Cerebellar cortex (tissue), 1 donor: ENCODE results near the gene RUNX2.
"Not testable (repeated sequence)": the region's sequence is repeated elsewhere in the genome, so short reads cannot be mapped to it uniquely, and the experiment has no call there.

ENCODE experiments used
- DNase-seq: peaks from one replicate; pipeline ENCODE4 v3.0.0-alpha.2; 2015; ENCODE audit warnings: low spot score

Gene RUNX2

DNA sequence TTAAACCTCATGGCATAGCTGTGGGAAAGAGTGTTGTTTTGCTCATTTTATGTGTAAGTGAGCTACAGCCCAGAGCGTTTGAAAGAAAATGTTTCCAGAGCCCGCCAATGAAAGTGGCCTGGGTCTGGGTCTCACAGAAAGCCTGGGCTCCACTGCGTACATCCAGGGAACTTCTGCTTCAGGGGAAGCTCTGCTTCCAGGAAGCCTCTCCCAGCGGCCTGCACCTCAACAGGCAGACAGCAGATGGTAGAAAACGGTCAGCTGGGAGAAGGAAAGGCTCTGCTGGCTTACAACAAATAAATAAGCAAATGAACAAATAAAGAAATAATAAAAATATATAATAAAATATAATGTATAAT lies 320.1 kb downstream of the RUNX2 start:
- no peak for DNase-seq

DNA sequence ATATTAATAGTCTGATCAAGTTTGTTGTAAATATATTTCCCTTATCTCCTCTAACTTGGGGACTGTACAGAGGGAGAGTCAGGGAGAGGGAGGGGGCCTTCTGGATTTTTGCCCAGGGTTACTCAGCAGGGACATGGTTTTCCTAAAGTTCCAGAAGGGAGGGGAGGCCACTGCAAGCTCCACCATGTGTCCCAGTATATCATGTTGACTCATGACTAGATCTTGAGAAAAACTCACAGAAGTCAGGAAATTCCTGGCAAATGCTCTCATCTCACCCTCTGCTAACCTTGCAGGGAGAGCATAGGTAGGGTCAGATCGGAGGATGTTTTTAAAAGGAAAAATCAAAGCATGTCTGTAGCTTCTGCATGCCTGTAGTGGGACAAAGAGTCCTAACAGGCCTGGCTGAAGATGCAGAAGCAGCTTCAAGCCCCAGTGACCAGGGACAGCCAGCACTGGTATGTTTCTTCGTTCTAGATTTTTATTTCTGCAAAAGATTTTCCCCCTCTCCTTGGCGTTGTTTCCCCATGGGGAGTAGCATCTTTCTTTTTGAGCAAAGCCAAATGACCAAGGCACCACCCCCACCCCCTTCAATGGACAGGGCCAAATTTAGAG lies 322.5 kb downstream of the RUNX2 start:
- no peak for DNase-seq

DNA sequence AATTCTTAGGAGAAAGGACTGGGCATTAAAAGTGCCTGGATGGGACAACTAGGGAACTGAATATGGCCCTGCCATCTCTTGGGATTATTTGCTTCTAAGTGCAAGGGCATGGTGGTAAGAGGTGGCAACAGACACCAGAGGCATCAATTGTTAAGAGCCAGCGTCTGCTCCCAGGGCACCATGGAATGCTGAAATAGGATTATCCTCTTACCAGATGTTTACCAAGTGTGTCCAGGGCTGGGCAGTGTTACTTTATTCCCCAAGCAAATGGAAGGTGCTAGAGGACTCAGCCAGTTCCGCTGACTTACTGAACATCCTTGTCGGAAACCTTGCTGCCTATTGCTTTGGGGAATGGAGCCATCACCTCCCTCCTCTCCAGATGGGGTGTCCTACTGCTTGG lies 323.2 kb downstream of the RUNX2 start:
- DNase-seq = no peak

DNA sequence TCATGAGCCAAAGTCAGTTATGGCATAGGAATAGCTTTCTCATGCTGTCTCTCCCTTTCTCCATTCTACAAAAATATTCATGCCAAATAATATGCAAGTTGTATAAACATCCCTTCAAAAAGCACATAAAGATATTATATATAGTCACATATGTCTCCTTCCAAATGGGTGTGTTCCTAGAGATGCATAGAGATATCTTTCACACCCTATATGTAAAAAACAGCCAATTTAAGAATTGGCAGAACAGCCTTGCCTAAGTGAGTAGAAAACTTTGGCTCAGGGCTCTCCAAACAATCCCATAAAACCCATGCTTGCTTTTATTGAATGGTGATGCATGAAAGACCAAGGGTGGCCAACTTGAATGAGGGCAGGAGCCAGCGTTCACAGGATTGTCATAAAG lies 324.3 kb downstream of the RUNX2 start:
- no peak for DNase-seq

DNA sequence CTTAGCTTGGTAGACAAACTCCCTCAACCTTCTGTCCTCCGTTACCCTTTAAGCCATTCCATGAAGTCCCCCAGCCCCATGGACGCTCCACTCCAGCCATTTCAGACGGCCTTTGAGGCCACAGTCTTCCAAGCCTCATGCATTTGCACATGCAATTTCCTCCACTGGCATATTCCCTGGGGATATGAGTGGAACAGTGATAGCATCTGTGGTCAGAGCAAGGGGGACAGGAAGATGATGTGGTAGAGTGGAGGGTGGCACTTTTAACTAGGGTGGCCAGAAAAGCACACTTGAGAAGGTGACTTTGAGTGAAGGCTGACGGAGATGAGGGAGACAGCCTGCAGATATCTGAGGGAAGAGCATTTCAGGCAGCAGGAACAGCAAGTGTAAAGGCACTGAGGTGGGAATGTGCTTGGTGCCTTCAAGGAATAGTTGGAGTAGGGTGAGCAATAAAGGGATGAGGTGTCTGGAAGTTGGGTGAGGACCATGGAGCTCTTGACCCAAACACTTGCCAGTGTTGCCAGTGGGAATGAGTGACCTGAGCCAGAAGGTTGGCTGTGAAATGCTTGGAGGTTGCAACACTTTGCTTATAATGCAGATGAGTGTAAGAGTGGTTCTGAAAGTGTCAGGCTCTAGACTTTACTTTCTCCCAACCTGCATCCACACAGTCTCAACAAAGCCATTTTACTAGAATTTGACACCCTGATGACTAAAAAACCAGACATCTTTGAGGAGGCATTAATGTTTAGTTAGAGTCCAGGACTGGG lies 325.2 kb downstream of the RUNX2 start:
- no peak for DNase-seq

DNA sequence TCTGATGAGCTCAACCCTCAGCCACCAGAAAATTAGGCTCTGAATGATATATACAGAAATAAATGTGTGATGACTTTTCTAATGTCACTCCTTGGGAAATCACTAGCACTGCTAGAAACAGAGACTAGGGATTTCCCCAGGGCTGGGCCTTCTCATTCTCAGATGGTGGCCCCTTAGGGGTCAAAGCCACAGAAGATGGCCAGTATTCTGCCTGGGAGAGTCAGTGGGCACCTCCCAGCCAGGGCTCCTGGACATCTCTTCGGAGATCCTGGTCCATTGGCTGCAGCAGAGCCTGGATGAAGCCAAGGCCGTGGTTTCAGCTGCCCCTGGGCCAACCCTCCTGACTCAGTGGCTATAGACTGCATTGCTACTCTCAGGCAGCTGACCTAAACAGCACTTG lies 326.5 kb downstream of the RUNX2 start:
- no peak for DNase-seq

DNA sequence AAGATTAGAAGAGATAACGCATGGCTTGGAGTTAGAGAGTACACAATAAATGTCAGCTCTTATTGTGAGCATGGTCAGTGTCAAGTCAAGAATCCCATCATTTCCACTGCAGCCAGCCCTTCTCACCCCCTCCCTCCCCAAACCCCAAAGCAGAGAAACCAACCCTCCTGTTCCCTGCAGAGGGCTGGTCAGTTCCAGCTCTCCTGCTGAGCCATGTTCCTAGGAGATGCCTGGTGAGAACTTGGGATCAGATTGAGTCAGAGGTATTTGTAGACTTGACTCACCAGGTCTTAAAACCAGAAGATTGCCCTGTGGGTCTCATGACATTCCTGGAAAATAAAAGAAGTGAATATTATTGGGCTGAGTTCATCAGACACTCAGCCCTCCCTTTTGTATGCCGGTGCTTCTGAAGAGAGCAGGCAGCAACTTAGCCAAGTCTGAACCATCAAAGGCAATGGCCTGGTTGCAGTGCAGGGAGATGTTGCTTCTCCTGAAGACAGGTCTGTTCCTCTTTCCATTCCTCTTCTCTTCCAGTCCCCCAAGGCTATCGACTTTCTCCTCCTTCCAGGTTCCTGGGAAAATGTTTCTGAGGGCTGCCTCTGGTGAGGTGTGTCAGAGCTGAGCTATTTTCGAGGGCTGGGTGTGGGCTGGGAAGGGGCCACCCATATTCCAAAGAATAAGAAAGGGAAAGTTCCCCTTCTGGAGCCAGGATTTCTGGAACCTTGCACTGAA lies 327.8 kb downstream of the RUNX2 start:
- DNase-seq = no peak

DNA sequence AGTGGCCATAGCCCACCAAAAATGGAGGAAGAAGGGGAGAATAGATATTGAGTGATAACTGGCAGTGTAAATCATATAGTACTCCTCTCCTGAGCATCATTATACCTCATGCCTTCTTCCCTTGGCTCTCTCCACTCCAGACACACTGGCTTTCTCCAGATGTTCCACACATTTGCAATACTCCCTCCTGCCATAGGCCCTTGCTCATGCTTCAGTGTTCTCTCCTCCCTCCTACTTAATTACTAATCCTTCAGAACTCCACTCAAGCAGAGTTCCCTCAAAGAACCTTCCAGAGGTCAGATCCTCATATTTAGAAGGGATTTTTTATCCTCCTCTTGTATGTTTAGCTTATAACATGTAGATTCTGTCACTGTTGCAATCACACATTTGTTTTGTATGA lies 329.1 kb downstream of the RUNX2 start:
- DNase-seq = no peak

DNA sequence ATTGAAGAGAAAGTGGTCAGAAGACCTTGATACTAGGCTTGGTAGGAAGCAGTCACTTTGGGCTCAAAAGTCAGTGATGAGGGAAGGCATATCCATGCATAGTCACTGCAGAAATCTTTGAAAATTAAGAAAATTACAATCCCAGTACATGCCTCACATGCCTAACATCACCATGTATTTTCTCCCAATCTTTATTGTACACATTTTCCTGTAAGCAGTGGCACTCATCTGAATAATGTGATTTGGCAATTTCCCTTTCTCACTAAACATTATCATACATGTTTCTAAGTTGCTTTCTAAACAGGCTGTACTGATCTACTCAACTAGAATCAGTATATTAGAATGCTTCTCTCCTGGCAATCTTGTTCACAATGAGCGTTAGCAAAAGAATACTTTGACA lies 330.3 kb downstream of the RUNX2 start:
- DNase-seq = no peak

DNA sequence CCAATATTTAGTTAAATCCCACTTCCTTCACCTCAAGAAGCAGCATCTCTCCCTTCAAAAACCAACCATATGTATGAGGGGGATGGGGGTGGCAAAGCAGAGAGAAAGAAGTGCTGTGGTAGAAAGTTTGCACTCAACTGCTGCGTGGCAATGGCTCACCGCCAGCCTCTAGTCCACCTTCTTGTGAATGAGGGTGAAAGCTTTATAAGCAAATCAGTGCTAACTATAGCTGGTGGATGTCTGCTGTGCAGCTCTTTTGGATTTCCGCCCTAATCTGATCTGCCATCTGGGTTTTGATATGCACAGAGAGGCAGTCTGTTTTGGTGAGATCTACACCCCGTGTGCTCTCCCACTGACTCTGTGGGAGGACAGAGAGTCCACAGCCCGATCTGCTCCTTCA lies 330.8 kb downstream of the RUNX2 start:
- DNase-seq = peak; percentile 11

DNA sequence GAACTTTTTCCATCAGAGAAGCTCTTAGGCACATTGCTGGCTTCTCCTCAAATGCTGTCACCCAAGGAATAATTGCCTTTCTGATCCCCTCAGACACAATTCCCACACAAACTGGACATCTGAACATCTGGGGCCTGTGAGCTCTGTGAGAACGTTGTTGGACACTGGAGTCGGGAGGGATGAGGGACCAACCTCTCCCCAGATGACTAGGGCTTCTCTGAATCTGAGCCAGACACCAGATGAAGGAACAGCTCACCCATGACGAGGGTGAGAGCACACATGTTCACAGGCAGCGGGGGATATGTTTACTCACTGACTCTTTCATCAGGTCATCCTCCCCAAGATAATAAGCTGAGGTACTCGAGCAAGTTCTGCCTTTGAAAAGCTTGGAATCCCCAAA lies 333.5 kb downstream of the RUNX2 start:
- DNase-seq = no peak

DNA sequence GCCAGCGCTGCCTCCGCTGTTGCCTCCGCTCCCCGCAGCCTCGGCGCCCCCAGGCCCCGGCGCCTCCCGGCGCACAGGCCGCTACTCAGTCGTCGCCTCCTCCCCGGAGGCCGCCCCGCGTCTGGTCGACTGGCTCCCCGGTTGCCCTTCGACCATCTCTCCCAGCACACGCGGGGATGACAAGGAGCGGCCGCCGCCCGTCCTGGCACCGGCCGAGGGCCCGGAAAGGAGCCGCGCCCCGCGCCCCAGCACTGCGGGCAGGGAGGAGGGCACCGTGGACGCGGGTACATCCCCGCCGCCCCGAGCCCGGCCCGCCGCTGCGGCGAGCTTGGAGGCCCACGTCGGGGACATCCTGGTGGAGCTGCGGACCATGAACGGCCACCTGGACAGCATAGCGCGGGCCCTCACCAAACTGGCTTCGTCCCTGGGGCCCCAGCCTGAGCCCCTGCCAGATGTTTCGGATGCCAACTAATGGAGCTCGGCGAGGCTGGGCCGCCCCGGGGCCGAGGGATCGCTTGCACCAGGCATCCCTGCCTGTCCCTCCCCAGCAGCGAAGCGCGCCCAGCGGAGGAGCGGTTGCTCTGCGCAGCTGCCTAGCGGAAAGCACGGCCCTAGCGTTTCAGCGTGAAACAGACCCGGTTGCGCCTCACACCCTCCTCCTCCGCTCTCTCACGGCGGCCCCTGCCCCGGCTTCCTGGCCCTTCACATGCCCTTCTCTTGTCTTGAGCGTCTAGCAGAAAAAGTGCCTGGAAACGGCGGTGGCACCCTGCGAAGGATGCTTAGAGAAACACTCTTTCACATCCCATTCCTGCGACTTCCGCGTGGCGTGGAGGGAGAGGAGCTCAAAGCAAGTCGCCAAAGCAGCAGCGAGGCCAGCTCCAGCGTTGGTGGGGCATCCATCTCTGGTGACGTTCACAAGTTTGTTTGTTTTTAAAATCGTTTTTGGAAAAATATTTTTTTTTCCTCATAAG lies 335.4 kb downstream of the RUNX2 start:
- no peak for DNase-seq

DNA sequence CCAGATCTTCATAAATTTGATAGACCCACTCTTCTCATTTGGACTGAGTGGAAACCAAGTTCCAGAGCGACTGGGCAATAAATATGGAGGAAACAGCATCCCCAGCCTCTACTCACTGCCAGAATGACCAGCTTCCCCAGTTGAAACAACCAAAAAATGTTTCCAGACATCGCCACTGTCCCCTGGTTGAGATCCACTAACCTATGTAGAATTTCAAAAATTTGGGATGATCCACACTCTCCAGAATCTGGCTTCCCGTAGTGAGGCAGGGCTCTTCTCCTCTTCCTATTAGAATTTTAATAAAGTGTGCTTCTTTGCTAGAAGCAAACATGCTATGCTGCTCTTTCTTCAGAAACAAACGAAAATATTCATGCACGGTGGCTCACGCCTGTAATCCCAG lies 336.6 kb downstream of the RUNX2 start:
- DNase-seq = no peak

DNA sequence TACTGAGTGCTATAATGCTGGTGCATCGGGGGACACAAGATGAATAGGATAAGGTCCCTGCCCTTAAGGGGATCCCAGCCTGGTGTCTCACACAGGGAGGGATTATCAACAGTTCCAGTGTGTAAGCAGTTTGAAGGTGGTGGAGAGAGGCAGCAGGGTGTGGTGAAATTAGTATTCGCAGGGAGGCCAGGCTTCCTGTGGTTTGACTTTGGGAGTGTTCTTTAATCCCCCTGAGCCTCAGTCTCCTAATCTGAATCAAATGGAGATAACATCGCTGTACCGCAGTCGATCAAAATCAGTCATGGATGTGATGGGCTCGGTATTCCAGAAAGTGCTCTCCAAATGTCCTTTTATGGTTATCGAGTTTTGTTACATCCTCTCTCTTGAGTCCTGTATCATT lies 337.7 kb downstream of the RUNX2 start:
- DNase-seq = no peak

DNA sequence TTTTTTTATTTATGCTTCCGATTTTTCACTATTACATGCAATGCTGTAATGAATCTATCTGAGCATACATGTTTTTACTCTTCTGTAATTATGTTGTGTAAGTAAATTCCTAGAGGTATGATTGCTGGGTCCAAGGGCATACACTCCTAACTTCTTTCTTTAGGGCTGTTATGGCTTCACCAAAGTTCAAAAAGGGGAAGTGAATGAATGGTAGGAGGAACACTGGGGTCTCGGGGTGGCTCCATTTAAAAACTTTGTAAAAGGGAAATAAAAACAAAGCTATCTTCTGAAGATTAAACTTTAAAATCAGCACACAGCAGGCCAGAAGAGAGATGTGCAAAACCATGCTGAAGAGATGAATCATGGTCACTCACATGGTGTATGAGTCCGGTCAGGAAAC lies 338.7 kb downstream of the RUNX2 start:
- DNase-seq = no peak

DNA sequence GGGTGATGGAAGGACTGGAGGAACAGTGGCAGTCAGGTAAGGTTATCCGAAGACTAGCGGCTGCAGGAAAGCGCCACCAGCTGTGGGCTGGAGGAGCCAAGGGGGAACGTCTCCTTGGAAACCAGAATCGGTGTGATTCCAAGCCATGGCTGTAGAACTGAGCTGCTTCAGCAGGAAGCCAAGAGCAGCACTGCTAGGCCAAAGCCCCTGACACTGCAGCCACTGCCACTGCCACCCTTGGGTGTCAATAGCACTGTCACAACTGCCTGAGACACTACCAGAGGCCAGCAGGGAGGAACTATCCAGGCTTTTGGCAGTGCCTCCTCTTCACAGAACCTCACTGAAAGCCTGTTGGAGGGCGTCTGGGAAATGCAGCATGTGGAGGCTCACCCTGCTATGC lies 339.2 kb downstream of the RUNX2 start:
- no peak for DNase-seq

DNA sequence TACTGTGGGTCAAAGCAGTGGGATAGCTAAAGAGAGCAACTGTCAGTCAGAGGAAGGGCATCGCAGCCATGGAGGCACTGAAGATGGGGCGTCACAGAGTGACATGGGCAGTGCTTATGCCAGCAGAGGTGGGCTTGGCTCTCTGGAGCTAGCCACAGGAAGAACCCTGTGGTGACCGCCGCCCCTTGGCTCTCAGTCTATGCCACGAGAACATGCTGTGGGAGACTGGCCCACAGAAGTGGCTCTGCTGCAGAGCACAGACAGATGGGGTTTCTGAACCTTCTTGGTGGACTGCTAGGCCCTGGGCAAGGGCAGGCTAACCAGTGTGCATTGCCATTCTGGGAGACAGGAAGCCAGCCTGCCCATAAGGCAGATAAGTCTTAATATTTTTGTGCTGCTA lies 339.6 kb downstream of the RUNX2 start:
- no peak for DNase-seq

DNA sequence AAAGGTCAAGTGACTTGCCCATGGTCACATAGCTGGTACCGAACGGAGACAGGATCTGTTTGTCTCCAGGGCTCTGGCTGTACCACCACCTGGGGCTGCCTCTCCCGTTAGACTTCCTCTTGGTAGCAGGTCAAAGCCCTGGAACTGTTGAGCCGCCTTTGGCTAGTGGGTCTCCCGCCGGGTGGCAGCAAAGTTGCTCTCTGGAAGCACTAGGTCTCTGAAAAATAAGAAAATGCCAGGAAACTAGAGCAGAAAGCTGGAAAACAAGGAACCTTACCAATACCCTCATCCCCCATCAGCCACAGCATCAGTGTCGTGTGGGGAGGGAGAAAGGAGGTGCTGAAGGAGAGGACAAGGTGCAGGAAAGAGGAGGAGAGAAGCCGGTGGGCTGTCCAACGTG lies 340.6 kb downstream of the RUNX2 start:
- no peak for DNase-seq

DNA sequence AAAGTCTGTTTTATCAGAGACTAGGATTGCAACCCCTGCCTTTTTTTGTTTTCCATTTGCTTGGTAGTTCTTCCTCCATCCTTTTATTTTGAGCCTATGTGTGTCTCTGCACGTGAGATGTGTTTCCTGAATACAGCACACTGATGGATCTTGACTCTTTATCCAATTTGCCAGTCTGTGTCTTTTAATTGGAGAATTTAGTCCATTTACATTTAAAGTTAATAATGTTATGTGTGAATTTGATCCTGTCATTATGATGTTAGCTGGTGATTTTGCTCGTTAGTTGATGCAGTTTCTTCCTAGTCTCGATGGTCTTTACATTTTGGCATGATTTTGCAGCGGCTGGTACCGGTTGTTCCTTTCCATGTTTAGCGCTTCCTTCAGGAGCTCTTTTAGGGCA lies 345.0 kb downstream of the RUNX2 start:
- not testable (repeated sequence) for DNase-seq

DNA sequence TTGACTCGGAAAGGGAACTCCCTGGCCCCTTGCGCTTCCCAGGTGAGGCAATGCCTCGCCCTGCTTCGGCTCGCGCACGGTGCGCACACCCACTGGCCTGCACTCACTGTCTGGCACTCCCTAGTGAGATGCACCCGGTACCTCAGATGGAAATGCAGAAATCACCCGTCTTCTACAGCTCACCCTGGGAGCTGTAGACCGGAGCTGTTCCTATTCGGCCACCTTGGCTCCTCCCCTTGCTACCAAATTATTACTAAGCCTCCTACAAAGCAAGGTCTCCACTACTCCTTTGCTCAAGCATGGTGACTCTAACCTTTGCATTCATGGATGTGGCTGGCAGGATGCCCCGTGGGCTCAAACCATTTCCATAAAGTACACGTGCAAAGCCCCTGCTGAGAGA lies 347.0 kb downstream of the RUNX2 start:
- DNase-seq = not testable (repeated sequence)

DNA sequence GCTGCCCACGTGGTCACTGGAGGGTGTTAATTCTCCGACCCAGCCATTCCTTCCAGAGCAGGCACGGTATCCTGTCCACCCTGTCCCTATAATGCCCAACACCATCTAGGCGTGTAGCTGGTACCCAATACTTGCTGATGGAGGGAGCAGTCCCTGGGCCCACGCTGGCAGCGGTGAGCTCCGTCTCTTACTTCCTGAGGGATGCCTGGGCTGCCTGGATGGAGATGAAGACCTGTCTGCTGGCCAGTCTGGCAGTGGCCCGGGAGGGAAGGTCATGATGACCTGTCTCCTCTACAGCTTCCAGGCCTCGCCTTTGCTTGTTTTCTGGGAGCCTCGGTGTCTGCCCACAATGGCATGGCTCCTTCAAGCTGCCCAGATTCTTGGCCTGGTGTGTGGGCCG lies 347.5 kb downstream of the RUNX2 start:
- DNase-seq = no peak

DNA sequence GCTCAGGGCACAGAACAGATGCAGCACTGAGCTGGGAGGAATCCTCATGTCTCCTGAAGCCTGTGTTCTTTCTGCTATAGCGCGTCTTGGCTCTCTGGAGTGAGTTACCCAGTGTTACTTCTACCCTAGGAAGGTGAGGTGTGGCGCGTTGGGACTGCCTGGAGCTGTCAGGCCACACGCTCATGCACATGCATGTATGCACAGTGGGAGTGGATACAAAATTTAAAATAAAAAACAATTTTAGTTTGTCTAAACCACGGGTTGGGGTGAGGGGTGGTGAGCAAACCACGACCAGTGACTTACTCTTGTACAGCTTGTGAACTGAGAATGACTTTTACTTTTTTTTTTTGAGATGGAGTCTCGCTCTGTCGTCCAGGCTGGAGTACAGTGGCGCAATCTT lies 348.2 kb downstream of the RUNX2 start:
- DNase-seq = no peak
